Hippocampal formation (tissue), 2 donors: ENCODE results near the gene MRPS14.

ENCODE experiments used
- DNase-seq, 2 donors: peaks; one replicate each; lab custom pipeline; 2025; lab: John Stamatoyannopoulos, UW

The MRPS14 gene

DNA sequence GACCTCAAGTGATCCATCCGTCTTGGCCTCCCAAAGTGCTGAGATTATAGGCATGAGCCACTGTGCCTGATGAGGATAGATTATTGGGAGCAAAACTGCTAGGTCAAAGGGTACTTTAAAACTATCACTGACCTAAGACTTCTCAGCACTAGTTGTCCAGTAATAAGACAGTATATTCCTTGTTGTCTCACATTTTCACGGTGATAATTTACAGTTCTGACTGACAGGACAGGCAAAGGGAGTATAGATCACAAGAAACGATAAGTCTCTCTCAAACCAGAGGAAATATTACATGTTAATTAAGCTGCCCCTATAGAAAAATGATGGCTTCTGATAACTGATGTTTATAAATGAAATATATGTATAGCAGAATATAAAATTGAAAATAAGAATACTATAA is 3.7 kb downstream of the MRPS14 start:
- DNase-seq: no peak

DNA sequence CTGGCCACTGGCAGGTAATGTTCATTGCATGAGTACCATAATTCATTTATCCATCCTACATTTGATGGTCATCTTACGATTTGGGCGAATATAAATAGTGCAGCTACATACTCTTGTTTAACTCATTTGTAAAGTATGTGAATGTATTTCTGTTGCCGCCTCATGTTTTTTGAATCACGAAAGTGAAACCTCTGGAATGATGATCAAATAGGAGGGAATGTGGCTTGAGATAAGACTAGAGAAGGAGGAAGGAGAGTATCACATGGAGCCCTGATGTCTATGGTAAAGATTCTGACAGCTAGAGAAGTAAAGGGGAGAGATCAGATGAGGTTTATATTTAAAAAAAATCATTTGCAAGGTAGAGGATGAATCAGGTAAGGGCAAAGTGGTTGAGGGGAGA is 8.0 kb downstream of the MRPS14 start:
- DNase-seq: no peak

DNA sequence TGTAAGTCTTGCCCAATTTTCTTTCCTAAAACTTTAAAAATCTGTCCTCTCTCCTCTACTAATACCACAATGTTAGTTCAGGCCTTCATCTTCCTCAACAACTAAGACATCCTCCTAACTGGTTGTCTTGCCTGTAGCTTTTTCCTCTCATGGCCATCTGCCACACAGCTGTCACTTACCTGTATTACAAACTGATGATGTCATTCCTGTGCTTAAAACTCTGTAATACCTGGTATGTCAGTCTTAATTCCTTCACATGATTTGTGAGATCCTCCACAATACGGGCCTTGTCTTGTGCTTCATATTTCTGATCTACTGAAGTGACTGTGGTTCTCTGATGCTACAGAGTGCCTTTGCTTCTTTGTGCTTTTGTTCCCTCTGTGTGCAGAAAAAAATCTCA is 9.8 kb downstream of the MRPS14 start:
- no peak for DNase-seq

DNA sequence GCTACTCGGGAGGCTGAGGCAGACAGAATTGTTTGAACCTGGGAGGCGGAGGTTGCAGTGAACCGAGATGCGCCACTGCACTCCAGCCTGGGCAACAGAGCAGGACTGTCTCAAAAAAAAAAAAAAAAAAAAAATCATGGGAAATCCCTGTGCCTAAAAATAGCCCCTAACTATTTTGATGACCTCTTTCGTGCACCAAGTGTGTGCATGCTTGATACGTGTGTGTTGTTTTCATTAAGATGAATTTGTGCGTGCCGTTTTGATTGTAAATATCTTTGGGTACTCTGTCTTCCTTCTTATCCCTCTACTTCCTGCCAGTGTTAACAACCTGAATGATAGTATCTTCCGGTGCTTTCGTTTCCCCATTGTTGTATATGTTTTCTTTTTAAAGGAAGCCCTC is 13.7 kb downstream of the MRPS14 start:
- no peak for DNase-seq

DNA sequence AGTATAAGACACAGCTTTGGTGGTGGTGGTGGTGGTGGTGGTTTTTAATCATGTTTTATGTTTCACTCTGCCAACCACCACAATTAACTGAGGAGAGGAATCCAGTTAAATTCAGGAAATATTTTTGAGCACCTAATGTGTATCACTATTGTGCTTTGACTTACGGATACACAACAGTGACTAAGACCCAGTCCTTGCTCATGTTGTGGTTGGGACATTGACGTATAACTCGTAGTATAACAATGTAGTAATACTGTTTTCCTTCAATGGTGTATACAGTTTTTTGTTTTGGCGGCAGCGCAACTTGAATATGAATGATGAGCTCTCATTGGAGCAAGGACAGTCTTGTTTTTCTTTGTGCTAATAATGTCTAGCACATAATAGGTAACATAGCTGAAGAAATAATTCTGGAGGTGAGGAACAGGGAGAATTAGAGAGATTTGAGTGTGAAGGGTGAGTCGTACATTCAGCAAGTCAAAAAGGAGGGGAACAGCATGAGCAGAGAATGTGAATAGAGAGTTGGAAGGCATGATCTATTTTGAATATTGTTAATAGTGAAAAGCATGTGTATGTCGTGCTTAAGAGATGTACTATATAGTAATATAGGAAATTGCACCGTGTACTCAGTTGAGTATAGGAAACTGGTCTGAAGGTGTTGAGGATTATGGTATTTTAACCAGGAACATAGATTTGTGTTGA is 18.0 kb downstream of the MRPS14 start:
- no peak for DNase-seq

DNA sequence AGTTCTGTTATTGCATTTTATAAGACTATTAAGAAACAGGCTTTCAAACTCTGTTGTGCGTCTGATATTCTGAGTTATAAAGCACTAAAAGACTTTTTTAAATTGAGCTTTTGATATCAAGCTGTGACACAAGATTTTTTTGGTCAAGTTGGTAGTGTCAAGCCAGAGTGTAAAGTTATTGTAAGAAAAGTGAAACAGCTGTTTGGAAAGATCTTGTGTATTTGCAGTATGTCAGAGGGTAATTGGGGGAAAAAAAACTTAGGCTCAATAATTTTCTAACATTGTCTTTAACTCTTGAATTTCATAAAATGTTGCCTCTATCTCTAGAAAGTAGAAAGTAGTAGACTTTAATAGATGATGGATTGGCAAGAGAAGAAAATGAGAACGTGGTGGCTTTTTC is 19.7 kb downstream of the MRPS14 start:
- no peak for DNase-seq

DNA sequence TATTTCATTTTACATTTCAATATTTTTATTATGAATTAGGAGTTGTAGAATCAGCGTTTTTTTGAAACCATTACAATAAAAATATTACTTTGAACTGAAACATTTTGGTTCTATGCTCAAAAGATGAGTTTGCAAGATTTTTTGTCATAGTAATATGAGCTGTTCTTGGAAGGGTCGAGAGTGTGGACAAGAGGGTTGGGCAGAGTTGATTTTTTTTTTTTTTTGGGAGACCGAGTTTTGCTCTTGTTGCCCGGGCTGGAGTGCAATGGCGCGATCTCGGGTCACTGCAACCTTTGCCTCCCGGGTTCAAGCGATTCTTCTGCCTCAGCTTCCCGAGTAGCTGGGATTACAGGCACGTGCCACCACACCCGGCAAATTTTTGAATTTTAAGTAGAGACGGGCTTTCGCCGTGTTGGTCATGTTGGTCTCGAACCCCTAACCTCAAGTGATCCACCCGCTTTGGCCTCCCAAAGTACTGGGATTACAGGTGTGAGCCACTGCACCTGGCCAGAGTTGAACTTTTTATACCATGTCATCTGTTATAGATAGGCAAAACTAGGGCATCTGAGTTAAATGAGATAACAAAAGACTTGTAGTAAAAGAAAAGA is 20.2 kb downstream of the MRPS14 start:
- no peak for DNase-seq

DNA sequence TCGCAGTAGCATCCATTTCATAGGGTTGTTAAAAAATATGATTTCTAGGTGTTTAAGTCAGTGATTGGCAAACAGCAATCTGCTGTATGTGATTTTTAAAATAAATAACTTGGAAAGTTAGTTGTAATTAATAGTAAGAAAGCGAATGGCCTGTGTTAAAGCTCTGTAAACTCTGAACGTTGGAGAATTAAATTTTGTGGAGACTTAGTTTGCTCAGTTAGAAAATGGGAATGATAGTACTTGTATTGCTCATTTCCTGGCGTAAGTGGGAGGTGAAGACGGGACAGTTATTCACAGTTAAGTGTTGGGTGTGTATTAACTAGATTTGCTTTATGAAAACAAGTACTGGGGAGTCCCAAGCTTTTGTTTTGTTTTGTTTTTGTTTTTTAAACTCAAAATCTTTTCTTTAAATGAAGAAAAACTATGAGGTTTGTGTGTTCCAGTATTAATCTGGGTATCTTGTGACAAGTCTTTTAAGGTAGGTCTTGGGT is 22.5 kb downstream of the MRPS14 start:
- DNase-seq: no peak

DNA sequence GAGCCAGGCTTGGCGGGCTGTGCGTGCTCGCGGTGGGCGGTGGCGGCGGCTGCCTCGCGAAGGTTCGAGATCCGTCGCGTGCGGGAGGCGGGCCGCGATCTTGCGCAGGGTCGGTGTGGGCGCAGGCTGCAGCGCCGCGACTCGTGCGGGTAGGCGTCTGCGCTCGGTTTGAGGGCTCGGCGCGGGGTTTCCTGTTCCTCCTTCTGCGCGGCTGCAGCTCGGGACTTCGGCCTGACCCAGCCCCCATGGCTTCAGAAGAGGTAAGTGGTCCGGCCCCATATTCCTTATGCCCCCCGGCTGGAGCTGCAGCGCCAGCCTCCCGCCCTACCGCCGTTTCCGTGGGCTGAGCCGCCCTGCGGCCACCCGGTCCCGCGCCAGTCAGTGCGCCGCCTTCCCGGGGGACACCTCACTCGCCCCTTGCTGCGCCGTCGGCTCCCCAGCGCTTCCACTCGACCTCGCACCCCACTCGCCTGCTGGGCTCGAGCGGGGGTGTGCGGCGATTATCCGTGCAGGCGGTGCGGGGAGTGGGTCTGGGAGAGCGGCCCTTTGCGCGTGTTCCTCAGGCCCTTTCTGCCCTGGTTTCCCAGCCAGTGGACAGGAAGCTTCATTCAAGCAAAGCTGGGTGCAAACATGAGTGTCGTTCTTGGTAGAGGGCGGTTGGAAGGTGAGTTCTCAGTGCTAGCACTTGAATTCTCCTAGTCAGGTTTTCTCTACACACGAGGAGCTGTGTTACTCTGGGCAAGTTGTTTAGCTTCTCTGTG is 23.1 kb downstream of the MRPS14 start, which contains the start of gene CACYBP:
CACYBP (plus strand) TSS at position 12 of the 761 bp plus-strand sequence; CDS start at position 246, 234 bp downstream.
- DNase-seq: peak; percentile 45 to 70

DNA sequence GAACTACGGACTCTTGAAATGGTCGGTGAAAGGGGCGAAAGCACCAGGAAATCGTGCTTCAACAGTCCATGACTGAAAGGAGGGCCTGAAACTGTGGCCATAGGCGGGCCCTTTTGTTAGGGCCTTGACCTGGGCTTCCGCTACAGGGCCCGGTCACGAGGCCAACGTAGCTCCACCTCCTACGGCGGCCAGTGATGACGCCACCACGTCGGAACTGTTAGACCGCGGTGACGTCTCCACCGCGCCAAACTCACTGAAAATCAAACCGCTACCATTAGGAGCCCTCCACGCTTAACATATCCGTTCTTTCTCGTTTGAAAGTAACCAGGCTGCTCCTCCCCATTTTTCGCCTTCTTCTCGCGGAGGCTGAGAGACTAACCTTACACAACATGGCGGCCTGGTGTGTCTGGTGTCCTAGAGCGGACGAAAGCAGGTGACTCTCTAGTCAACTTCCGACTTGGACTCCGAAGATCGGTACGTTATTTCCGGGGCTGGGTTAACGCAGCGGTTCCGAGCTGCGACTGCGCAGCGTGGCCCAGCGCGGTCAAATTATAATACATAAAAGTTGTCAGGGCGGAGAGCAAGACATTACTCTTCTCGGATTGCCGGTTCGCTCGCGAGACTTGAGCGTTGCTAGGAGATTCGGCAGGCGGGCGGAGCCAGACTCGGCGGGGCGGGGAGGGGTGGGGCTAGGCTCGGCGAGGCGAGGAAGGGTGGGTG is 23.8 kb downstream of the MRPS14 start:
- peak; percentile 95 to 99 for DNase-seq

DNA sequence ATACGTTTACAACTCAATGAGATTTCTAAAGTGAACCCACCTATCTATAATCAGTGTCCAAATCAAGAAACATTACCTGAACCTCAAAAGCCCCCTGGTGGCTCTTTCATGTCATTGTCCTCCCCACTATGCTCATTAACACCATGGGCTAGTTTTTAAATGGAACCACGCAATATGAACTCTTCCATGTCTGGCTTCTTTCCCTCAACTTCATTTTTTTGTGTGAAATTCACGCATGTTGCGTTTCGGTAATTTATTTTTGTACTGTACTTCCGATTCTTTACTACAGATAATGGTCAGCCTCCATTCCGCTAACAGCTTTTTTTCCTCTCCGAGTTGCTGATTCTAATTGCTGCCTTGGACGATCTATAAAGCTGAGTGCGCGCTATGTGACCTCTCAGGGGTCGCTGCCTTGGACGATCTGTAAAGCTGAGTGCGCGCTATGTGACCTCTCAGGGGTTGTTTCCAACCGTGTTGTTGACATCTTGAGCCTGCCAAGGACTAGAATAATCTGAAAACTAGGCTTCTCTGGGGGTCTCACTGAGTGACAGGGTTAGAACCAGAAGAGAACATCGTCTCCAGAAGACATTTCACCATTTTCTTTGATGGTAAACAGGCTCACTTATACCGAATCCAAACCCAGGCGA is 24.5 kb downstream of the MRPS14 start:
- peak in 1 of 2 donors; percentile 59 for DNase-seq

DNA sequence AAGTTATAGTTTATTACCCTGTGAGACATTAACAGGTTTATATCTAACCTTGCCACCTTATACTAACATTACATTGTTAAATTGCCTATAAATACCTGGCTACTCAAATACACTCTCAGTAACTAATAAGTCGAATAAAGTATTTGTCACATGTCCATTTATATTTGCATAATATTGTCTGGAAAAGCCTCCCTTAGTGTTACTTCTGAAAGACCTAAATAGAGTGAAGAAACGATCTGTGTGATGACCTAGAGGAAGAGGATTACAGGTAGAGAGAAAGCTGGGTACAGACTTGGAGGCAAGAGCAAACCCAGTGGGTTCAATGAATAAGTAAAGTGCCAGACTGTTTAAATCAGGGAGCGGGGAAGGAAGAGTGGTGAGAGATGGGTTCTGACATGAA is 26.2 kb downstream of the MRPS14 start:
- no peak for DNase-seq

DNA sequence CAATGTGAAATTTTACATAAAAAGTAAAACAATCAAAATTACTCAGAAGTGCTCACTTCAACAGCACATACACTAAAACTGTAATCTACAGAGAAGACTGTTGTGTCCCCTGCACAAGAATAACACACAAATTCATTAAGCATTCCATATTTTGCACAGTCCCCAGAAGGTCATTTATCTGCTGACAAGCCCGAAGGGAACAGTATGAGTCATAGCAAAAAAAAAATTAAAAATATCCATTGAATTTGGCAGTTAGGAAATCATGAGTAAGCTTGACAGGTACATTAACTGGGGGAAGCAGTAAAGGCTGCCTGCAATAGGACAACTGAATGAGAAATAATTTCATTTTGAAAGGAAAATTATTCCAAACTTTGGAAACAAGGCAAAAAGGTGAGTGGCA is 26.7 kb downstream of the MRPS14 start:
- no peak for DNase-seq

DNA sequence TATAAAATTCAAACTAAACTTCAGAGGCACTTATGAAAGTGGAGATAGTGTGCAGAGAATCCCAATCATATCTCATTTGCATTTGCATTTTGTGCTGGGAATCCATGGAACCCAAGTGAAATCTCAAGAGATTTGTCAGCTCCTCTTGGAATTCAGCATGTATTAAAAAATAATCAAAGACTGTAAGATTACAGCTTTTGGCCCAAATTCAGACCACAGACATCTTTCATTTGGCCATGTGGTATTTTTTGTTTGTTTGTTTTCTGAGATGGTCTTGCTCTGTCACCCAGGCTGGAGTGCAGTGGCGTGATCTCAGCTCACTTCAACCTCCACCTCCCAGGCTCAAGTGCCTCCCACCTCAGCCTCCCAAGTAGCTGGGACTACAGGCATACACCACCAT is 27.3 kb downstream of the MRPS14 start:
- DNase-seq: no peak

DNA sequence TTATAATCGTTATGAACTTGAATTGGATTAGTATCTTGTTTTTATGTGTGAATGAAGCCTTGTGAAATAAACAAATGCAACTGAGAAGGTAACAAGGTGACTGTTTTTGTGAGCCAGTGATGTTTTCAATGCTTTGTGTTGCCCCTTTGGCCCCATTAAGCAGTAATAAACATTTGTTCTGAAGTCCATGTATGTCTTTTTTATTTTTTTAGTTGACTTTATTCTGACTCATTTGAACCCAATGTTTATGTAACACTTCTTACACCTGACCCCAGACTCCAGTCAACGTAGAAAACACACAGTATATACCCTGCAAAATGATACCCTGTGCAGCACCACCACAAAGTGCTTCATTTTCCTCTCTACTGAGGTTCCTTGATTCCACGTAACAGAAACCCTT is 28.1 kb downstream of the MRPS14 start:
- DNase-seq: no peak

DNA sequence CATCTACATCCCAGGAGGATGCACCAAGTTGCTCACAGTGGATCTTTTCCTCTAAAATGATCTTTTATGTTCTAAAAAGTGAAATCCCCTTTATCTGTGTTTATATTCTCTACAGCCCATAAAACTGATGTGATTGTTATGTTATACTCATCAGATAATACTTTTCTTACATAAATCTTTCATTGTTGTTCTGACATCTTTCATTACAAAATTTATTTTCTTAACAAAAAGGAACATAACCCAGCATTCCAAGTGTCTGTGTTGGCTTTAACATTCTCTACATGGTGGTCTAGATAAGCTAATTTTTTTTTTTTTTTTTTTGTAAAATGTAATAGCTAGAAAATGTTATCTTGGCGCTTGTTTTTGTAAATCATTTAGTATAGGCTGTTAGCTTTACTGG is 31.8 kb downstream of the MRPS14 start:
- DNase-seq: no peak

DNA sequence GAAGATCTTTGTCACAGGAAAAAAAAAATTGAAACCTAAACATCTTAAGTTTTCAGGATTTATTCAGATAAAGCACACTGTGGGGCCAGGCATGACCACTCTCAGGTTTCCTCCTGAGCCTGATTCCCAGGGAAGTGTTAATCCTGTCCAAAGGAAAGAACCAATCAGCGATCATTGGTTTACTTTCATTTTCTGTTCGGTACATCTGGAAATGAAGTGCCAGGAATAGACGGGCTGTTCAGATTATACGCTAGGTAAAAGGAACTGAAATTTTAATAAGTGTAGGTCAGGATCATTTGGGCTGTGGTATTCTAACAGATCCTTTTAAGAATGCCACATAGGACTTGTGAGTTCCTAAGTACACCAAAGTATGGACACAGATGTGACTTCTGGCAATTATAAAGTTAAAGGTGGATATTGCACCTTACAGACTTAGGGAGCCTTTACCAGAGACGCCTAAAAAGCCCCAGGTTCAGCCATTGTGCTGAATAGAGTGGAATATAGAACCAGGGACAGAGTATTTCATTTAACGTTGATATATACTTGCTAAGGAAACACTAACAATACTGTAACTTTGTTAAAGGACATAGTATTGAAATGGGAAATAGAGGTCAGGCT is 32.7 kb downstream of the MRPS14 start:
- DNase-seq: no peak

DNA sequence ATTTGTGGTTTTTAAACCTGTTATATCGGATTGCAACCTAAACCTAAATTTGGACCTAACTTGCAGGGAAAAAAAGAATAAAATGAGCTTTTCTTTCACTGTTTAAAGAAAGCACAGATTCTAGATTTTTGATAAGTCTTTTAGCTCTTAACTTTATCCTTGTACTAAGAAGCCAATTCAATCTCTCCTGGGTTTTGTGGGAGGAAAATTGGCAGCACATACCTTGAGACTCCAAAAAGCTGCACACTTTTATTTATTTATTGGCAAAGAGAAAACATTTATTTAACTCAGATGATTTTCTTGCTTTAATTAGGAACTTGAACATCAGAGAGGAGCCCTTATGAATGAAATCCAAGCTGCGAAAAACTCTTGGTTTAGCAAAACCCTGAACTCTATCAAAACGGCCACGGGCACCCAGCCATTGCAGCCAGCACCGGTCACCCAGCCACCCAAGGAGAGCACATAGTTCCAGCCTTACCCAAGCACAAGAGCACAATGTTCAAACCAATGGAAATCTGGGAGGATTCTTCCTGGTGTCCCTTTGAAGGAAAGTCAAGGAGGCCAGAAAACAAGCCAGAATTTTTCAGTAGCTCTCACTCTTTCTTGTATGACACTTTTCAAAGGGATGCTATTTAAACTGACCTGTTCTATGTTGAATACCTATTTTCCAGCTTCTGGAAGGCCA is 33.5 kb downstream of the MRPS14 start:
- DNase-seq: no peak

DNA sequence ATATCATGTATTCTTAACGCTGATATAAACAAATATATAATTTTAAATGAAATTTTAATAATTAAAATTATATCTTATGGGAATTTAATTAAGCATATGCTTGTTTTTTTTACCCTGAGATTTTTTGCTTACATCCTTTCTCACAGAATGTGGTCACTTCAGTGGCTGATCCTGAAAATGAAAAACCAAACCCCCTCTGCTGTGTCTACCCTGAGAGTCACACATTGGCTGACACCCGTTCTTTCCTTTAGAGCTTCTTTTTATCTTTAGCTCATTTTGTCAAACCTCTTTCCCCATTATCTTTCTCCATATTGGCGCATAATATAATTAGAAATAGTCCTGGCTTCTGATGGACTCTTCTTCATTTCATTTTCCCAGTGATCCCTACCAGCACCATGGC is 34.2 kb downstream of the MRPS14 start:
- DNase-seq: no peak

DNA sequence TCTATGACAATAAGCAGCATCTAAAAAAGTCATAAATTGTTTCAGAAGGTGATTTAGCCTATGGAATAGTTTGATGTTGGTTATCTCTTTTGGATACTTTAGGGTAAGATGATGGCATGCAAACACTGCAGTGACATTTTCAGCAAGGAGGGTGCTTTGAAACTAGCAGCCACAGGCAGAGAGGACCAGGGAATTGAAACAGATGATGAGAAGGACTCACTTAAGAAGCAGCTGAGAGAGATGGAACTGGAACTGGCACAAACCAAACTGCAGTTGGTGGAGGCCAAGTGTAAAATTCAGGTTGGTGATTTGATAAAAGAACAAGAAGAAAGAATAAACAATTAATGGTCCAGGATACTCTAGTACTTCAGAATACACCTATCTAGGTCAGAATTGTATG is 34.7 kb downstream of the MRPS14 start:
- no peak for DNase-seq

DNA sequence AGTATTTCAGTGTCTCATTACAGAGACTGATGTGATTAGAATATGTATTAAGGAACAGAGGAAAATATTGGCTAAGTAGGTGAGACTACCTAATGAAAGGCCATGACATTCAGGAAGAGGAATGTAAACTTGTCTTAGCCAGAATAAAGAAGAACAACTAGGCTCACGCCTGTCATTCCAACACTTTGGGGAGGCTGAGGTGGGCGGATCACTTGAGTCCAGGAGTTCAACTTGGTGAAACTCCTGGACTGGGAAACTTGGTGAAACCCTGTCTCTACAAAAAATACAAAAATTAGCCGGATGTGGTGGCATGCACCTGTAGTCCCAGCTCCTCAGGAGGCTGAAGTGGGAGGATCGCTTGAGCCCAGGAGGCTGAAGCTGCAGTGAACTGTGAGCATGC is 38.3 kb downstream of the MRPS14 start:
- DNase-seq: no peak
